Loucy (cell line): ENCODE results near the gene ZNF362.

Experiments
- CTCF ChIP-seq: fragments of 200-600 bp; sonication (generic); conservative IDR thresholded peaks from 2 replicates; pipeline ENCODE4 v1.5.1; 2014; ENCODE audit warnings: mild to moderate bottlenecking, antibody characterized with exemption, low read length
- EZH2phosphoT487 ChIP-seq: fragments of 200-600 bp; IDR thresholded peaks from 2 replicates; pipeline ENCODE4 v1.6.1; 2018; ENCODE audit warnings: antibody characterized with exemption, mild to moderate bottlenecking, moderate library complexity, borderline replicate concordance

GRCh38 chr1:33297911-33298622 lies 41.8 kb downstream of the ZNF362 start:
- no peak for TF ChIP-seq CTCF
- TF ChIP-seq EZH2phosphoT487 = no peak
